PC-3 (cell line): Measurements from ENCODE around the gene HOOK2. TPM values are rescaled to one million over a fixed set of nuclear protein-coding genes. Genes with fewer than 3 reads are reported as not detected.

Experiments used
- ATAC-seq: fragments of 200-7000 bp; cut with Tn5 transposase; 2 replicates; pipeline ENCODE4 v1.9.1; 2020; ENCODE audit warnings: mild to moderate bottlenecking, moderate library complexity
- BruUV-seq: library from RNA; stranded (reverse); fragments of 400-500 nt; replicated peaks from 2 replicates; lab custom pipeline; 2021; lab: Mats Ljungman, UMichigan
- CTCF ChIA-PET: fragments of 300-600 bp; sonication (Branson Sonifier 250); formaldehyde crosslinking; loops from one replicate; lab custom pipeline; 2022; ENCODE audit warnings: antibody characterized with exemption; lab: Charles Lee
- POLR2A ChIA-PET: fragments of 300-600 bp; sonication (Branson Sonifier 250); formaldehyde crosslinking; loops from one replicate; lab custom pipeline; 2022; ENCODE audit warnings: antibody characterized with exemption; ENCODE audit not compliant: unreplicated experiment; lab: Charles Lee
- DNase-seq: peaks from one replicate; pipeline ENCODE4 v3.0.0-alpha.2; 2015
- H2AFZ ChIP-seq: fragments of 300-600 bp; sonication (generic); 2 replicates; pipeline ENCODE4 v1.6.0; 2016; ENCODE audit warnings: antibody characterized with exemption, low read length
- H3F3A ChIP-seq: fragments of 300-600 bp; sonication (generic); one replicate; pipeline ENCODE4 v1.6.0; 2017; ENCODE audit warnings: antibody characterized with exemption, low read length, control low read depth, mild to moderate bottlenecking; ENCODE audit not compliant: unreplicated experiment
- H3K27ac ChIP-seq: fragments of 300-600 bp; sonication (generic); 2 replicates; pipeline ENCODE4 v1.5.1; 2016; ENCODE audit warnings: mild to moderate bottlenecking, low read length
- H3K27me3 ChIP-seq: fragments of 300-600 bp; sonication (generic); 2 replicates; pipeline ENCODE4 v1.6.1; 2016; ENCODE audit warnings: low read length, mixed read lengths
- H3K36me3 ChIP-seq: fragments of 300-600 bp; sonication (generic); 2 replicates; pipeline ENCODE4 v1.6.1; 2016; ENCODE audit warnings: low read depth, mixed run types, low read length, mixed read lengths
- H3K4me1 ChIP-seq: fragments of 300-600 bp; sonication (generic); 2 replicates; pipeline ENCODE4 v1.5.1; 2016; ENCODE audit warnings: low read length; ENCODE audit not compliant: insufficient read depth
- H3K4me2 ChIP-seq: fragments of 300-600 bp; sonication (generic); 2 replicates; pipeline ENCODE4 v1.6.0; 2016; ENCODE audit warnings: low read length
- H3K4me3 ChIP-seq: fragments of 300-600 bp; sonication (generic); 2 replicates; pipeline ENCODE4 v1.5.1; 2016; ENCODE audit warnings: mild to moderate bottlenecking, low read length, mixed read lengths
- H3K79me2 ChIP-seq: fragments of 300-600 bp; sonication (generic); 2 replicates; pipeline ENCODE4 v1.6.1; 2017; ENCODE audit warnings: low read length, mixed read lengths
- H3K9ac ChIP-seq: fragments of 300-600 bp; sonication (generic); 2 replicates; pipeline ENCODE4 v1.6.0; 2016; ENCODE audit warnings: mild to moderate bottlenecking, low read length
- H3K9me2 ChIP-seq: fragments of 300-600 bp; sonication (generic); replicated peaks from 2 replicates; pipeline ENCODE4 v1.6.1; 2016; ENCODE audit warnings: mixed run types, low read length, mixed read lengths
- H3K9me3 ChIP-seq: fragments of 300-600 bp; sonication (generic); 2 replicates; pipeline ENCODE4 v1.6.1; 2016; ENCODE audit warnings: low read length, mixed read lengths
- H4K20me1 ChIP-seq: fragments of 300-600 bp; sonication (generic); 2 replicates; pipeline ENCODE4 v1.6.1; 2016; ENCODE audit warnings: low read length, mixed read lengths
- CTCF ChIP-seq: fragments of 300-600 bp; sonication (generic); conservative IDR thresholded peaks from 2 replicates; pipeline ENCODE4 v1.5.1; 2017; ENCODE audit warnings: antibody characterized with exemption, low read depth, mild to moderate bottlenecking, low read length
- EZH2 ChIP-seq: fragments of 300-600 bp; sonication (generic); IDR thresholded peaks from one replicate; pipeline ENCODE4 v1.6.1; 2017; ENCODE audit warnings: antibody characterized with exemption, mild to moderate bottlenecking, low read length; ENCODE audit not compliant: unreplicated experiment
- EZH2phosphoT487 ChIP-seq: fragments of 300-600 bp; sonication (generic); IDR thresholded peaks from 2 replicates; pipeline ENCODE4 v1.6.1; 2018; ENCODE audit warnings: mild to moderate bottlenecking, antibody characterized with exemption, low read length, borderline replicate concordance
- intact Hi-C: fragments of 100-400 bp; cut with micrococcal nuclease; formaldehyde crosslinking; loops from 2 replicates; pipeline ENCODE4 v1.9.0; 2023
- total RNA-seq: library from RNA; depleted of rRNA; stranded (reverse); fragments of >200 nt; gene quantifications from 2 replicates; pipeline ENCODE4 v1.2.3, GENCODE V29; 2014

Gene HOOK2
- total RNA-seq, 1 experiment from 2014 or later, result 95.2 TPM

GRCh38 chr19:12792051-12792852 lies 16.9 kb upstream of the HOOK2 start:
- no peak overlapping the region; the same call in 1 of the 2 replicates for H2AFZ ChIP-seq
- peaks cover 12% of the 10 kb centered on the region for H3F3A ChIP-seq
- no peaks in the 10 kb centered on the region for H3K9me3 ChIP-seq
- peaks cover 16% of the 10 kb centered on the region for H4K20me1 ChIP-seq
- H3K4me1 ChIP-seq, result peaks cover 43% of the 10 kb centered on the region
- intact Hi-C loops, result no loop called here
- peak overlapping the region; percentile 92 for H3K4me2 ChIP-seq
- H3K9me2 ChIP-seq, result no peaks in the 10 kb centered on the region
- H3K27me3 ChIP-seq, result no peaks in the 10 kb centered on the region
- BruUV-seq, result TSS peak; percentile 64
- DNase-seq (peak; percentile 79), ATAC-seq (no peak)
- peak overlapping the region; percentile 89 for H3K9ac ChIP-seq
- H3K36me3 ChIP-seq, result no peaks in the 10 kb centered on the region
- peaks cover 21% of the 10 kb centered on the region for H3K79me2 ChIP-seq
- POLR2A ChIA-PET, result interaction anchor here (0.7 to 1.4 kb wide), 4 partner anchors 14 to 77 kb away, joined by 3 to 11 read pairs (median 6); no protein-coding TSS in a partner anchor
- CTCF ChIA-PET, result interaction anchor here (0.5 to 1.1 kb wide), 4 partner anchors 14 to 34 kb away, joined by 4 to 8 read pairs (median 5); no protein-coding TSS in a partner anchor
- H3K27ac ChIP-seq, result peak overlapping the region; percentile 95
- peak overlapping the region; percentile 90 for H3K4me3 ChIP-seq
- TF ChIP-seq CTCF (no peak), EZH2 (no peak), EZH2phosphoT487 (no peak)

- CTCF ChIA-PET, result interaction anchor here (0.5 to 1.1 kb wide), 3 partner anchors 9 to 33 kb away, joined by 5 to 8 read pairs (median 5); no protein-coding TSS in a partner anchor
These were observed 16.1 kb upstream of the HOOK2 start, which contains the start of gene JUNB for GRCh38 chr19:12791345-12792050. Gene JUNB, plus strand, starts transcription at chr19:12791486. Its CDS starts 286 bp downstream, at chr19:12791772.

More at GRCh38 chr19:12791345-12792050, 16.1 kb upstream of the HOOK2 start, which contains the start of gene JUNB:
- POLR2A ChIA-PET, result interaction anchor here (0.6 to 1.4 kb wide), 5 partner anchors 13 to 483 kb away, joined by 3 to 13 read pairs (median 8); no protein-coding TSS in a partner anchor
- H3K9me3 ChIP-seq, result no peaks in the 10 kb centered on the region
- ATAC-seq, result peak; percentile 43
- peaks cover 12% of the 10 kb centered on the region for H3F3A ChIP-seq
- H3K9ac ChIP-seq, result peak within 1 kb of the TSS; percentile 89
- intact Hi-C loops, result no loop called here
- H2AFZ ChIP-seq, result peak within 1 kb of the TSS; percentile 70
- peak within 1 kb of the TSS; percentile 95 for H3K27ac ChIP-seq
- no peaks in the 10 kb centered on the region for H3K36me3 ChIP-seq
- H3K9me2 ChIP-seq, result no peaks in the 10 kb centered on the region
- DNase-seq, result peak; percentile 99
- no peak for TF ChIP-seq EZH2
- peak; percentile 98 for TF ChIP-seq EZH2phosphoT487
- peaks cover 16% of the 10 kb centered on the region for H4K20me1 ChIP-seq
- H3K4me1 ChIP-seq, result peaks cover 50% of the 10 kb centered on the region
- H3K4me3 ChIP-seq, result peak within 1 kb of the TSS; percentile 90
- BruUV-seq, result no TSS peak
- H3K79me2 ChIP-seq, result peaks cover 21% of the 10 kb centered on the region
- H3K4me2 ChIP-seq, result peak within 1 kb of the TSS; percentile 92
- H3K27me3 ChIP-seq, result no peaks in the 10 kb centered on the region
